Keratinocyte (primary cell): ENCODE results near the gene SLC3A2. TPM values are rescaled to one million over a fixed set of nuclear protein-coding genes. Genes with fewer than 3 reads are reported as not detected.
A peak's percentile ranks its signal among the peaks of the same experiment; 100 is the strongest.

Experiments used
- DNase-seq: peaks from one replicate; pipeline ENCODE4 v3.0.0-alpha.2; 2011; ENCODE audit warnings: low read depth, missing footprints, low spot score
- FAIRE-seq: peaks from 2 replicates; lab custom pipeline; 2011; peaks lifted over from hg19 to GRCh38; lab: Jason Lieb, UNC
- H2AFZ ChIP-seq: 2 replicates; pipeline ENCODE4 v1.6.0; 2012; ENCODE audit warnings: low read length, control low read depth, inconsistent platforms; ENCODE audit not compliant: control insufficient read depth
- H3K27ac ChIP-seq: 2 replicates; pipeline ENCODE4 v1.5.1; 2011; ENCODE audit warnings: low read length; ENCODE audit not compliant: control insufficient read depth, insufficient read depth
- H3K27me3 ChIP-seq: 3 replicates; pipeline ENCODE4 v1.6.0; 2011; ENCODE audit warnings: low read length; ENCODE audit not compliant: control insufficient read depth, insufficient read depth; ENCODE audit errors: extremely low read depth
- H3K36me3 ChIP-seq, 2 experiments: 2 replicates in 1 of 2; 3 replicates in 1 of 2; pipeline ENCODE4 v1.5.1; 2011; ENCODE audit warnings: low read length in 2 of 2, mild to moderate bottlenecking in 1 of 2; ENCODE audit not compliant: control insufficient read depth in 2 of 2, insufficient read depth in 2 of 2; ENCODE audit errors: extremely low read depth in 1 of 2
- H3K4me1 ChIP-seq: 3 replicates; pipeline ENCODE4 v1.5.1; 2011; ENCODE audit warnings: low read length; ENCODE audit not compliant: control insufficient read depth, insufficient read depth; ENCODE audit errors: extremely low read depth
- H3K4me2 ChIP-seq: 3 replicates; pipeline ENCODE4 v1.6.0; 2011; ENCODE audit warnings: low read depth, low read length; ENCODE audit not compliant: control insufficient read depth, insufficient read depth; ENCODE audit errors: extremely low read depth
- H3K4me3 ChIP-seq, 3 experiments: fragments of 200-600 bp in 1 of 3; sonication (generic) in 1 of 3; 2 replicates in 2 of 3; 3 replicates in 1 of 3; pipeline ENCODE4 v1.5.1; 2011 to 2016; ENCODE audit warnings: low read length in 3 of 3, mild to moderate bottlenecking in 3 of 3, control low read depth in 2 of 3, inconsistent platforms in 1 of 3, low read depth in 1 of 3, mixed read lengths in 1 of 3, mixed run types in 1 of 3, moderate library complexity in 1 of 3; ENCODE audit not compliant: control insufficient read depth in 2 of 3, insufficient read depth in 2 of 3; ENCODE audit errors: extremely low read depth in 1 of 3
- H3K79me2 ChIP-seq: 2 replicates; pipeline ENCODE4 v1.6.0; 2012; ENCODE audit warnings: low read length; ENCODE audit not compliant: control insufficient read depth, insufficient read depth
- H3K9ac ChIP-seq: 3 replicates; pipeline ENCODE4 v1.6.0; 2011; ENCODE audit warnings: low read length; ENCODE audit not compliant: control insufficient read depth, insufficient read depth; ENCODE audit errors: extremely low read depth
- H3K9me1 ChIP-seq: 3 replicates; pipeline ENCODE4 v1.6.0; 2011; ENCODE audit warnings: low read length; ENCODE audit not compliant: control insufficient read depth, insufficient read depth; ENCODE audit errors: extremely low read depth
- H3K9me3 ChIP-seq: 2 replicates; pipeline ENCODE4 v1.5.1; 2012; ENCODE audit warnings: low read depth, low read length; ENCODE audit not compliant: control insufficient read depth
- H4K20me1 ChIP-seq: 3 replicates; pipeline ENCODE4 v1.6.0; 2011; ENCODE audit warnings: low read length; ENCODE audit not compliant: control insufficient read depth, insufficient read depth; ENCODE audit errors: extremely low read depth
- CTCF ChIP-seq, 3 experiments: IDR thresholded peaks in 1 of 3; conservative IDR thresholded peaks in 1 of 3; optimal IDR thresholded peaks in 1 of 3; 2 replicates in 2 of 3; 3 replicates in 1 of 3; pipeline versions ENCODE3 to v1.5.1; 2011; ENCODE audit warnings: low read length in 3 of 3, mild to moderate bottlenecking in 3 of 3, moderate library complexity in 2 of 3, control low read depth in 1 of 3, inconsistent platforms in 1 of 3; ENCODE audit not compliant: insufficient read depth in 2 of 3; ENCODE audit errors: extremely low read depth in 1 of 3
- EZH2 ChIP-seq: IDR thresholded peaks from one replicate; pipeline ENCODE4 v1.6.1; 2012; ENCODE audit warnings: inconsistent platforms, mild to moderate bottlenecking, low read length, moderate library complexity
- dilution Hi-C: fragments of 300-500 bp; cut with MboI; formaldehyde crosslinking; loops from one replicate; pipeline ENCODE4 v1.7.0; 2020; ENCODE audit warnings: low sequenced_read_pairs; ENCODE audit not compliant: extremely low pct_ligation_motif_present
- polyA minus RNA-seq, 3 experiments: library from RNA; depleted of rRNA, polyadenylated mRNA; stranded (reverse); fragments of >200 nt; gene quantifications; 1 replicate in 1 of 3; 2 replicates in 1 of 3; 3 replicates in 1 of 3; pipeline ENCODE4 v1.2.3, GENCODE V29; 2011
- polyA plus RNA-seq, 5 experiments: library from polyadenylated mRNA; depleted of rRNA in 3 of 5; stranded (reverse) in 3 of 5; stranded (forward) in 1 of 5; unstranded in 1 of 5; fragments of >200 nt; gene quantifications; 1 replicate in 1 of 5; 2 replicates in 3 of 5; 3 replicates in 1 of 5; pipeline versions ENCODE4 v1.2.1 to v1.2.3, GENCODE V29; 2011 to 2012; ENCODE audit warnings: missing spikeins in 2 of 5, low read depth in 1 of 5, low replicate concordance in 1 of 5

The SLC3A2 gene
- polyA plus RNA-seq (469 to 552 TPM (median 521 TPM) in 3 replicates), polyA minus RNA-seq (291 to 368 TPM (median 298 TPM) in 3 replicates)
- polyA plus RNA-seq (2011; ENCODE audit: low read depth) = 307 TPM
- 204 and 205 TPM in 2 replicates for polyA plus RNA-seq (2011; cell fraction: cytosol; rRNA removed)
- polyA plus RNA-seq (2011; cell fraction: nucleus; rRNA removed) = 1,085 and 1,105 TPM in 2 replicates
- 371 and 604 TPM in 2 replicates for polyA plus RNA-seq (2012; ENCODE audit: low replicate concordance)
- polyA minus RNA-seq (2011; cell fraction: cytosol; rRNA and poly(A)+ RNA removed) = 493 TPM
- polyA minus RNA-seq (2011; cell fraction: nucleus; rRNA and poly(A)+ RNA removed) = 560 and 576 TPM in 2 replicates

- Histone ChIP-seq H3K4me3 (peak within 1 kb of the TSS; percentile 77 to 100 (median 95)), H3K27ac (peak within 1 kb of the TSS; percentile 99), H4K20me1 (peaks cover 24% of the 10 kb centered on the region), H3K9me3 (no peaks in the 10 kb centered on the region), H2AFZ (peak within 1 kb of the TSS; percentile 54), H3K4me1 (peaks cover 47% of the 10 kb centered on the region), H3K36me3 (peaks cover 26 to 36% of the 10 kb centered on the region in 2 experiments), H3K9ac (peak within 1 kb of the TSS; percentile 98), H3K27me3 (no peaks in the 10 kb centered on the region), H3K4me2 (peak within 1 kb of the TSS; percentile 99), H3K79me2 (peaks cover 44% of the 10 kb centered on the region), H3K9me1 (no peaks in the 10 kb centered on the region)
- FAIRE-seq (no peak), DNase-seq (peak; percentile 89)
- TF ChIP-seq CTCF (optimal IDR thresholded peaks at IDR 0.05 in 1 of 3, IDR thresholded peaks at IDR 0.05 in 1 of 3, conservative IDR thresholded peaks at IDR 0.05 in 1 of 3; ENCODE audit: extremely low read depth in 1 of 3, insufficient read depth in 2 of 3, low read length in 3 of 3) (peak; percentile 42 to 88 (median 77)), EZH2 (no peak)
- dilution Hi-C loops = no loop called here
Observed at GRCh38 chr11:62880803-62881578, at the start of gene SLC3A2. TSS of gene SLC3A2 (plus strand) at chr11:62880896. CDS start at chr11:62881024, 128 bp downstream.

GRCh38 chr11:62830904-62831519 is 49.7 kb upstream of the SLC3A2 start:
- no peaks in the 10 kb centered on the region for H3K27me3 ChIP-seq
- peaks cover 12% of the 10 kb centered on the region for H3K4me1 ChIP-seq
- TF ChIP-seq EZH2 = no peak
- TF ChIP-seq CTCF (optimal IDR thresholded peaks at IDR 0.05 in 1 of 3, IDR thresholded peaks at IDR 0.05 in 1 of 3, conservative IDR thresholded peaks at IDR 0.05 in 1 of 3; ENCODE audit: extremely low read depth in 1 of 3, insufficient read depth in 2 of 3, low read length in 3 of 3) = no peak
- dilution Hi-C loops = no loop called here
- peak overlapping the region; percentile 91 for H3K27ac ChIP-seq
- H3K4me3 ChIP-seq = peak overlapping the region; percentile 89 to 99 (median 97)
- no peak for DNase-seq
- no peaks in the 10 kb centered on the region for H3K9me3 ChIP-seq
- H3K9me1 ChIP-seq = no peaks in the 10 kb centered on the region
- peaks cover 47% of the 10 kb centered on the region for H3K79me2 ChIP-seq
- peak overlapping the region; percentile 83 for H3K4me2 ChIP-seq
- peak overlapping the region; percentile 45 for H2AFZ ChIP-seq
- H3K9ac ChIP-seq = peak overlapping the region; percentile 94
- no peaks in the 10 kb centered on the region for H4K20me1 ChIP-seq
- FAIRE-seq = no peak
- H3K36me3 ChIP-seq = peaks cover 30 to 37% of the 10 kb centered on the region in 2 experiments
